ENCODE data around the gene EDC3.

DNA sequence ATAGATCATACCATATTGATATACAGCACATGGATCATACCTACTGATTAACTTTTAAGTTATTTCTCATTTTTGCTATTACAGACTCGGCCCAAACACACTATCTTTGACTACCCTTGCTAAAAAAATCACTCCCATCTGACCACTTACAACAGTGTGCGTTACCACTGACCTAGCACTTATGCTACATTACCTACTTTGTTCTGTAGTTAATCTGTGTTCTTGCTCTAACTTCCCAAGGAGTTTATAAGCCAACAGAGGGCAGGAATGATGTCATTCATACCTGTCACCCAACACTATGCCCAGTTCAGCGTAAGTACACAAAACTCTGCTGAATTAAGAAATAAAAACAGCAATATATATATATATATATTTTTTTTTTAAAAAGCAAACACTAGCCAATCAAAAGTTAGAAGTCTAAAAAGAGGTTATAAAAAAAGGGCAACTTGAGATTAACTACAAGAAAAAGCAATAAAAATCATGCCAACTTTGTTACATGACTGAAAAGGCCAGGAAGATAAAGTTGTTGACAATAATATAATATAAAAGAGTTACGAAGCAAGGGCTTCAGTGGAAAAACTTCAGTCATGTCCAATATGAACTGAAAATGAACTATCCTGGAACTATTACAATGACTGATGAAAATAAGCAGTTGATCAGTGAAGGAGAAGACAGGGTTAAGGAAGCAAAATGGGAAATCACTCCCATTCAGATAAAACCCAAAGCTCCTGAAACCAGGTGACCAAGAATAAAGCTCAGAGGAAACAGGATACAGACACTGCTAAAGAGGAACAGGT lies 33.6 kb downstream of the EDC3 start:
- TF ChIP-seq, protein P1, sequence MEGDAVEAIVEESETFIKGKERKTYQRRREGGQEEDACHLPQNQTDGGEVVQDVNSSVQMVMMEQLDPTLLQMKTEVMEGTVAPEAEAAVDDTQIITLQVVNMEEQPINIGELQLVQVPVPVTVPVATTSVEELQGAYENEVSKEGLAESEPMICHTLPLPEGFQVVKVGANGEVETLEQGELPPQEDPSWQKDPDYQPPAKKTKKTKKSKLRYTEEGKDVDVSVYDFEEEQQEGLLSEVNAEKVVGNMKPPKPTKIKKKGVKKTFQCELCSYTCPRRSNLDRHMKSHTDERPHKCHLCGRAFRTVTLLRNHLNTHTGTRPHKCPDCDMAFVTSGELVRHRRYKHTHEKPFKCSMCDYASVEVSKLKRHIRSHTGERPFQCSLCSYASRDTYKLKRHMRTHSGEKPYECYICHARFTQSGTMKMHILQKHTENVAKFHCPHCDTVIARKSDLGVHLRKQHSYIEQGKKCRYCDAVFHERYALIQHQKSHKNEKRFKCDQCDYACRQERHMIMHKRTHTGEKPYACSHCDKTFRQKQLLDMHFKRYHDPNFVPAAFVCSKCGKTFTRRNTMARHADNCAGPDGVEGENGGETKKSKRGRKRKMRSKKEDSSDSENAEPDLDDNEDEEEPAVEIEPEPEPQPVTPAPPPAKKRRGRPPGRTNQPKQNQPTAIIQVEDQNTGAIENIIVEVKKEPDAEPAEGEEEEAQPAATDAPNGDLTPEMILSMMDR (conservative IDR thresholded peaks at IDR 0.05; ENCODE audit: low read depth, low read length) = no peak
- TF ChIP-seq EZH2 (IDR thresholded peaks at IDR 0.05; ENCODE audit: borderline replicate concordance, low read depth, low read length, poor library complexity, severe bottlenecking) = no peak

All from A673 (cell line).